Fibroblast of the conjunctiva (primary cell): Measurements from ENCODE around the gene MATK.
"Not testable (repeated sequence)": the region's sequence is repeated elsewhere in the genome, so short reads cannot be mapped to it uniquely, and the experiment has no call there.

Experiments used
- DNase-seq: peaks from one replicate; pipeline ENCODE4 v3.0.0-alpha.2; 2010; ENCODE audit warnings: low read depth

The MATK gene

GRCh38 chr19:3770136-3770999 lies 15.8 kb downstream of the MATK start:
- no peak for DNase-seq

GRCh38 chr19:3769494-3769893 lies 16.7 kb downstream of the MATK start:
- no peak for DNase-seq

DNA sequence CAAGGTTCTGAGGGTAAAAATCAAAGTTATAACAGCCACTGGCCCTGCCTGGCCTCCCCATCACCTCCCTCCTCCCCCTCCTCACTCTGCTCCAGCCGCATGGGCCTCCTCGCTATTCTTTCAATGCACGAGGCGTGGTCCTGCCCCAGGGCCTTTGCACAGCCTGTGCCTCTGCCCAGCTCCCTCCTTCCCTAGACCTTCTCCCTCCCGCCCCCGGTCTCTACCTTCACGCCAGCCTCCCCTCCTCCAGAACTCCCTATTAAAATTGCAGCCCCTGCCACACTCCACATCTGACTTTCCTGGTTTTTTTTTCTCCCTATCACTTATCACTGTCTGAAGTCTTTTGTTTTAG lies 17.5 kb downstream of the MATK start:
- DNase-seq, result no peak

- DNase-seq, result no peak
Observed at GRCh38 chr19:3768015-3768747, 18.0 kb downstream of the MATK start.

DNA sequence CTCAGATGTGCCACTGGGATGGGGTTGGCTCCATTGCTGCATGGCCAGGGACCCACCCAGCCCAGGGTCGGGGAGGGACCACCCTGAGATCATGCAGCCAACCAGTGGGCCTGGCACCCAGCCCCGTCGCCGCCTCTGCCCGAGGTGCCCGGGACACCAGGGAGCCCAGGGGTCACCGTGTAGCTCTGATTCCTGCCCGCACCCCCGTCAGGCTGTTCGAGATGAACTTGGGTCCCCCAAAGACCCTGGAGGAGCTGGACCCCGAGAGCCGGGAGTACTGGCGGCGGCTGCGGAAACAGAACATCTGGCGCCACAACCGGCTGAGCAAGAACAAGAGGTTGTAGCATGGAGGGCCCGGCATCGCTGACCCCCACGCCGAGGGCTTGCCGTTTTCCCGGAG lies 19.1 kb downstream of the MATK start:
- DNase-seq, result no peak

DNA sequence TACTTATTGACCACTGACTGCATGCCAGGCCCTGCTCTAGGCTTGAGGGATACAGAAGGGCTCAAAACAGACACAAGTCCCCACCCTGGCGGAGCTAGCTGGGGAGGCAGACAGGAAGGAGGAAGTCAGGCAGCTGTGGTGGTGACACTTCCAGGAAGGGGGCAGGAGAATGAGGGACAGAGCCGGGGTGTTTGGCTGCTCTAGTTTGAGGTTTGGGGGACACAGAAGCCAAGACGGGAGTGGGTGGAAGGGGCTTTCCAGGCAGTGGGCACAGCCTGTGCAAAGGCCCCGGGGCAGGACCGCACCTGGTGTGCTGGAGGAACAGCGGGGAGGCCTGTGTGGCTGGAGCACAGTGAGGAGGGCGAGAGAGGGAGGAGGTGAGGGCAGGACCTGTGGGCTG lies 19.7 kb downstream of the MATK start:
- no peak for DNase-seq

- not testable (repeated sequence) for DNase-seq
Observed at GRCh38 chr19:3765757-3766156, 20.4 kb downstream of the MATK start.

DNA sequence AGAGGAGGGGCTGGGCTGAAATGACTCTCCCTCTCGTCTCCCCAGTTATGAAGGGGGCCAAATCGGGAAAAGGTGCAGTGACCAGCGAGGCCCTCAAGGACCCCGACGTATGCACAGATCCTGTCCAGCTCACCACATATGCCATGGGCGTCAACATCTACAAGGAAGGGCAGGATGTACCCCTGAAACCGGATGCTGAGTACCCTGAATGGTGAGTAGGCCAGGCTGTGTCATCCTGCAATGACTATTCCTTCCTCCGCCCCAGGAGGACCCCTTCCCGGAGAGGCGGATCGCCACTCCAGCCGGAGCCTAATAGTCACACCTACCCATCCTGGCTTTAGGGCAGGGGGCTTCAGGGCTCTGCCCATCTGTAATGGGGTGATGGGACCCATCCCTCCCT lies 21.1 kb downstream of the MATK start:
- no peak for DNase-seq

GRCh38 chr19:3762501-3763459 lies 23.4 kb downstream of the MATK start, which contains the start of gene MRPL54:
Gene MRPL54 (plus strand): TSS chr19:3762682. CDS start chr19:3762701, 19 bp downstream.
- peak; percentile 99 for DNase-seq

DNA sequence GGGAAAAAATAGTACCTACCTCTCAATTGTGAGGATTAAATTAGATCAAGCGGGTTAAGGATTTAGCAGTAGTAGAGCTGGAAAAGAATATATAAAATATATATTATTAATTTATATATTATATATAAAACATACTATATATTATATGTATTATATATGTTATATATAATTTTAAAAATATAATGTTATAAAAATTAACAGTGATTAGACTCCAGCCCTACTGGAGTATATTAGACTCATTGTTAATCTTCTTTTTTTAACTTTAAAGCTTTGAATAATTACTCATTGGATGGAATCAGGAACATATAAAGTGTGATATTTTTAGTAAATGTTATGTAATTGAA lies 24.1 kb downstream of the MATK start:
- DNase-seq, result no peak

DNA sequence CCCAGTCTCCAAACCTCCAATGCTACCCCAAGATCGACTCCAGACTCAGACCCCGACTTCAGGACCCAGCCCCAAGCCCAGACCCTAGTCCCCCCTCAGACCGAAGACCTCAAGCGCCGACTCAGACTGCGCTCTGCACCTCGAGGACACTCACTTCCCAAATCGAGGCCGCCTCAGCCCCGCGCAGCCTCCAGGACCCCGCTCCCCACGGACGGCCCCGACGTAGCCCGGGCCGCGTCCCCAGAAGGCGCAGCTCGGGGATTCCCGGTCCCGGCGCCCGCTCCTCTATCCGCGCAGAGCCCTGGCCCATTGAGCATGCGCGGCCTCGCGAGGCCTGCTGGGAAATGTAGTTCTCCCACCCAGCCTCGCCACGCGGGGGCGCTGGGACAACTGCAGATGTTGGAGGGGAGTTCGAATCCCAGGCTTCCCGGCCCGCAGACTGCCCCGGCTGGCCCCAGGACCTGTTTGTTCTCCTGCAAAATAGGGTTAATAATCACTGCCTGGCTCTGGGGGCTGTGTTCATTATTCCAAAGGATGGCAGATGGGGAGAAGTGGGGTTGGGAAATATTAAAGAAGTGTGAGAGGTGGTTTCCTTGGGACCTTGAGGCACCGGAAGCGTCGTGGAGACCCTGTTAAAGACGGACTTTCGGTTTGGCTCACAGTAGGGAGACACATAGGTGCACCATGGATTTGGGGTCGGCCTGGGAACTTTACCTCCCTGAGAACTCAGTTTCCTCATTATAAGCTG lies 24.6 kb downstream of the MATK start, which contains the start of gene APBA3:
Gene APBA3 (minus strand): TSS at position 311 of the 748 bp plus-strand sequence. CDS start 1,428 bp downstream, outside the sequence.
- peak; percentile 81 for DNase-seq

GRCh38 chr19:3760871-3761361 lies 25.3 kb downstream of the MATK start:
- DNase-seq, result no peak

DNA sequence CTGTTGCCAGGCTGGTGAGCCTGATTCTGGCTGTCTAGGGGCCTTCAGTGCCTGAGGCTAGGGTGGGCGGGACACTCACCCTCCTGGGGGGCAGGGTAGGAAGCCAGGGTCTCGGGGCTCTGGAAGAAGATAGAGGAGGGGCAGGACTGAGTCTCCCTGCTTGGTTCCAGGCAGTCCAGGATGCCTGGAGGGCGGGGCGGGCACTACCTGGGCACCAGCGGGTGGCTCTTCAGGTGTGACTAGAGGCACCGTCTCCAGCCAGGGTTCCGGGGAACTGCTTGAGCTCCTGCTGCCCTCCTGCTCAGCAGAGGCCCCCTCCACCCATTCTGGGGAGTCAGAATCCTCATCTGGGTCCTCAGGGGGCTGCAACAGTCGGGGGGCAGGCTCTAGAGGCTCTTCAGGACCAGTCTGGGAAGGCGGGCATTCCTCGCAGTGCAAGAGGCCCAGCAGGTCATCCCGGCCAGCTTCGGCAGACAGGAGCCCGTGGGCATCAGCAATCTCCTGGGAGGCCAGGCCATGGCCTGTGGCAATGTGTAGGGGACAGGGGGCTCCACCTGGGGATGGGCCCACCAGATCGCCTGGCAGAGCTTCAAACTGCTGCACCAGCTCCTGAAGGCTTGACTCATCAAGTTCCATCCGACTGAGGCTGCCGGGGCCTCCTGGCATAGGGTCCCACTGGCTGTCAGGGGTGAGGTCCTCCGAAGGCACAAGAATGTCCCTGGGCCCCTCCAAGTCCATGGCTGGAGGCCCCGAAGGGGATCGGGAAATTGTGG lies 26.5 kb downstream of the MATK start:
- no peak for DNase-seq

DNA sequence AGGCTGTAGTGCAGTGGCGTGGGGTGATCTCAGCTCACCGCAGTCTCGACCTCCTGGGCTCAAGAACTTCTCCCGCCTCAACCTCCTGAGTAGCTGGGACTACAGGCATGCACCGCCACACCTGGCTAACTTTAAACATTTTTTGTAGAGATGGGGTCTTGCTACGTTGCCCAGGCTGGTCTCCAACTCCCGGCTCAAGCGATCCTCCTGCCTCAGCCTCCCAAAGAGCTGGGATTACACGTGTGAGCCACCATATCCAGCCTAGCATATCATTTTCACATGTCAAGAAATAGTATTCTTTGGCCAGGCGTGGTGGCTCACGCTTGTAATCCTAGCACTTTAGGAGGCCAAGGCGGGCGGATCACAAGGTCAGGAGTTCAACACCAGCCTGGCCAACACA lies 27.9 kb downstream of the MATK start:
- DNase-seq, result not testable (repeated sequence)

DNA sequence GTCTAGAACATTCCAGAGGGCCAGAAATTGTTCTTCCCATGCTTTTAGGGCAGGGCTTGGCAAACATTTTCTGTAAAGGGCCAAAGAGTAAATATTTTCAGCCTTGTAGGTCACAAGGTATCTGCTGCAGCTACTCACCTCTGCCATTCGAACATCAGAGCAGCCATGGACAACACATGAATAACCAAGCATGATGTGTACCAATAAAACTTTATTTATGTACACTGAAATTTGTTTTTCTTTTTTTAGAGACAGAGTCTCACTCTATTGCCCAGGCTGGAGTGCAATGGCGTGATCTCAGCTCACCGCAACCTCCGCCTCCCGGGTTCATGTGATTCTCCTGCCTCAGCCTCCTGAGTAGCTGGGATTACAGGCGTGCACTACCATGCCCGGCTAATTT lies 28.5 kb downstream of the MATK start:
- DNase-seq, result not testable (repeated sequence)

GRCh38 chr19:3753631-3754410 lies 32.4 kb downstream of the MATK start:
- DNase-seq, result no peak

DNA sequence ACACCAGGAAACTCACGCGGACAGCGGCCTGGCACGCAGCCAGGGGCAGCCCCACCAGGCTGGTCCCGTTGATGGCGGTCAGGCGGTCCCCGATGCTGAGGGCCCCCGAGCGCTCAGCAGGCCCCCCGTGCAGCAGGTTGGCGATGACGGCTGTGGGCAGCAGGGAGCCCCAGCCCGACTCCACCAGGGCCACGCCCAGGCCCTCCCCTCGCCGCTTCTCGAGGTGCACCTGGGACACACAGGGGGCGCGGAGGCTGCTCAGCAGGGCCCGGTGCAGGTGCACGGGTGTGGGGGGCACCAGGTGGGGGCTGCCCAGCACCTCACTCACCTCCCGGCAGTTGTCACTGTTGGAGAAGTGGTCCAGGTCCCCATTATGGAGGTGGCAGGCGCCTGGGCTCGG lies 33.7 kb downstream of the MATK start:
- no peak for DNase-seq

- no peak for DNase-seq
Observed at GRCh38 chr19:3751236-3751635, 34.9 kb downstream of the MATK start.

DNA sequence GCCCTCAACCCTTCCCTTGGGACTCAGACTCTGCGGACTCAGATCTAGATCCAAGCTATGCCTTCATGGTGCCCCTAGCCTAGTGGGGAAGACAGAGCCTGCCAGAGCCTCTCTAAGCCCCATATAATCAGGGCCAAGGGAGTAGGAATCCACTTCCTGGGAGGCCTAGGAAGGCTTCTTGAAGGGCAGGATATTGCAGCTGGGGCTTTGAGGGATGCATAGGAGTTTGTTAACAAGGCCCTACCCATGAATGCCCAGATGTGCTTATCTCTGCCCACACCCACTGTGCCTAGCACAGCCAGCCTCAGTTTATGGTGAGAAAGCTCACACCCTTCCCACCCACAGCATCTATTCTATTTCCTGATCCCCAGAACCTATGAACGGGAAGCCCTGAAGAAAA lies 36.0 kb downstream of the MATK start:
- DNase-seq, result no peak

- no peak for DNase-seq
Observed at GRCh38 chr19:3748965-3749364, 37.2 kb downstream of the MATK start.
